HUES64 (cell line): ENCODE data around the gene CNTLN.
A peak's percentile ranks its signal among the peaks of the same experiment; 100 is the strongest.

Experiments used
- H3K27ac ChIP-seq: 2 replicates; pipeline ENCODE4 v1.7.0; 2013; ENCODE audit warnings: low read depth, low read length, inconsistent platforms
- H3K27me3 ChIP-seq: 2 replicates; pipeline ENCODE4 v1.6.1; 2013; ENCODE audit warnings: mild to moderate bottlenecking, low read length; ENCODE audit not compliant: insufficient read depth
- H3K36me3 ChIP-seq: 2 replicates; pipeline ENCODE4 v1.6.1; 2013; ENCODE audit warnings: mild to moderate bottlenecking, low read length; ENCODE audit not compliant: insufficient read depth
- H3K4me1 ChIP-seq: 2 replicates; pipeline ENCODE4 v1.6.1; 2013; ENCODE audit warnings: mild to moderate bottlenecking, low read length, moderate library complexity; ENCODE audit not compliant: insufficient read depth
- H3K4me3 ChIP-seq: 2 replicates; pipeline ENCODE4 v1.5.1; 2013; ENCODE audit warnings: mild to moderate bottlenecking, low read length, moderate library complexity
- H3K9ac ChIP-seq: 2 replicates; pipeline ENCODE4 v1.6.1; 2013; ENCODE audit warnings: mild to moderate bottlenecking, low read depth, low read length
- H3K9me3 ChIP-seq: 2 replicates; pipeline ENCODE4 v1.6.1; 2013; ENCODE audit warnings: low read depth, low read length; ENCODE audit not compliant: insufficient read depth
- WGBS: fragments of 150-250, 120-280 bp; methylation state at CpG from one replicate; pipeline ENCODE4 v1.1.7; 2013; ENCODE audit warnings: missing lambda C conversion rate; 5-methylcytosine and 5-hydroxymethylcytosine counted together

CNTLN gene

DNA sequence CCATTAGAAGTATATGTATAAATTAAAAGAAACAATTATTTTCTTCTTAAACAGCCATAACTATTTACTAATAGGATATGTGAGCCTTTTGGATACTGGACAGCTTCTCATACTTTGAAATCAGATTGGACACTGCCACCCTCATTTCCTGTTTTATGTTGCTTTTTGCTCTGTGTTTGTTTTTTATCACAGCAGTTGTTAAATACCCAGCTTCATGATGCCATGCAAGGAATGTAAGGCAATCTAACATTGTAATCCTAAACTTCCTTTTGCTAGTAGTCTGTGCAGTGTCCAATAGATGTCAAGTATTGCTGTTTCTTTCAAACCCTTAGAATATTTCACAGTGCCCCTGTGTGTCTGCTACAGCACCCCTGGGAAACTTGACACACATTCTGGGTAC lies 56.2 kb downstream of the CNTLN start:
- Histone ChIP-seq H3K4me3 (no peak overlapping the region), H3K4me1 (no peaks in the 10 kb centered on the region), H3K27ac (no peak overlapping the region), H3K9ac (no peak overlapping the region), H3K27me3 (no peaks in the 10 kb centered on the region), H3K9me3 (no peaks in the 10 kb centered on the region), H3K36me3 (no peaks in the 10 kb centered on the region)

DNA sequence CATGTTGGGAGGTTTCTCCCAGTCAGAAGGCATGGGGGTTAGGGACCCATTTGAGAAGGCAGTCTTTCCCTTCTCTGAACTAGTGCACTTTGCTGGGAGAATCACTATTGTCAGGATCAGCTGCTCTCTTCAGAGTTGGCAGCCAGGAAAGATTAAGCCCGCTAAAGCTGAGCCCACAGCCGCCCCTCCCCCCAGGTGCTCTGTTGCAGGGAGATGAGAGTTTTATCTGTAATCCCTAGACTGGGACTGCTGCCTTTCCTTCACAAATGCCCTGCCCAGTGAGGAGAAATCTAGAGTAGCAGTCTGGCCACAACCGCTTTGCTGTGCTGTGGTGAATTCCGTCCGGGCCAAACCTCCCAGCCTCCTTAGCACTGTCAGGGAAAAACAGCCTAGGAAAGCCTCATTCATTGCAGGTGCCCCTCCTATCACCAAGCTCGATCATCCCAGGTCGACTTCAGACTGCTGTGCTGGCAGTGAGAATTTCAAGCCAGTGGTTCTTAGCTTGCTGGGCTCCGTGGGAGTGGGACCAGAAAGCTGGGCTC lies 69.8 kb downstream of the CNTLN start:
- Histone ChIP-seq H3K36me3 (no peaks in the 10 kb centered on the region), H3K4me1 (peaks cover 8% of the 10 kb centered on the region), H3K27me3 (no peaks in the 10 kb centered on the region), H3K9ac (no peak overlapping the region), H3K9me3 (peaks cover 4% of the 10 kb centered on the region; the same call in 1 of the 2 replicates), H3K4me3 (no peak overlapping the region), H3K27ac (no peak overlapping the region)
- WGBS: 44% methylated on average over 8 of the region's 8 CpGs

DNA sequence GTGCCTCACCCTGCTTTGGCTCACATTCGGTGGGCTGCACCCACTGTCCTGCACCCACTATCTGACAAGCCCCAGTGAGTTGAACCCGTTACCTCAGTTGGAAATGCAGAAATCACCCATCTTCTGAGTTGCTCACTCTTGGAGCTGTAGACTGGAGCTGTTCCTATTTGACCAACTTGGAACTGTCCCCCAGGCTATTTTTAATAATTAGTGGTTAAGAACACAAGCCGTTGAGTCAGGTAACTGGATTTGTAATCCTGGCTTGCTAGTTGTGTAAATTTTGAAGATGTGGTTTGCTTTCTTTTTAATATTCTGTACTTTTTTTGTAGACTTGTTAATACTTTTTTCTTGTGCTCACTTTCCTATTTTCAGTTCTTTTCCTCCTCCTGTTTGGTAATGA lies 81.2 kb downstream of the CNTLN start:
- WGBS: 97% methylated on average over 3 of the region's 3 CpGs

DNA sequence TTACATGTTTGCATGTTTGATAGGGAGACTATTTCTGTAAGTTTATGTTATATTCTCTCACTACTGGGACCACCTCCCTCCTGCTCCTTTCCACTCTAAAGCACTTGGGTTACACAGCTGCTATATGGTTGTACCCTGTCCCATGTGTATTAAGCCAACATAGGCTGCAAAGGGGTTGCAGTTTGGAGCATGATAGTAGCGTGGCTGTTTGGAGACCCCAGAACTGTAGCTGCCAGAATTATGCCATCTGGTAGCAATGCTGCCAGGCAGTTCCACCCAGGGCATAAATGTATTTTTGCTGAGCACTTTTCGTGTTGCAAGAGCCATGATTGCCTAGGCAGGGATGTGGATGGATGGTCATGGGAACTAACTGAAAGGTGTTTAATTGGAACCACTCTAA lies 81.8 kb downstream of the CNTLN start:
- 88% methylated on average over 2 of the region's 2 CpGs for WGBS
- H3K36me3 ChIP-seq: no peaks in the 10 kb centered on the region
- H3K27ac ChIP-seq: no peak overlapping the region
- H3K9me3 ChIP-seq: no peaks in the 10 kb centered on the region
- H3K4me1 ChIP-seq: peaks cover 5% of the 10 kb centered on the region
- no peak overlapping the region for H3K9ac ChIP-seq
- H3K4me3 ChIP-seq: no peak overlapping the region
- H3K27me3 ChIP-seq: no peaks in the 10 kb centered on the region

More for the DNA sequence above, 81.2 kb downstream of the CNTLN start:
- H3K27me3 ChIP-seq: no peaks in the 10 kb centered on the region
- no peak overlapping the region for H3K4me3 ChIP-seq
- peaks cover 5% of the 10 kb centered on the region for H3K4me1 ChIP-seq
- no peaks in the 10 kb centered on the region for H3K36me3 ChIP-seq
- H3K9ac ChIP-seq: no peak overlapping the region
- H3K27ac ChIP-seq: no peak overlapping the region
- no peaks in the 10 kb centered on the region for H3K9me3 ChIP-seq

DNA sequence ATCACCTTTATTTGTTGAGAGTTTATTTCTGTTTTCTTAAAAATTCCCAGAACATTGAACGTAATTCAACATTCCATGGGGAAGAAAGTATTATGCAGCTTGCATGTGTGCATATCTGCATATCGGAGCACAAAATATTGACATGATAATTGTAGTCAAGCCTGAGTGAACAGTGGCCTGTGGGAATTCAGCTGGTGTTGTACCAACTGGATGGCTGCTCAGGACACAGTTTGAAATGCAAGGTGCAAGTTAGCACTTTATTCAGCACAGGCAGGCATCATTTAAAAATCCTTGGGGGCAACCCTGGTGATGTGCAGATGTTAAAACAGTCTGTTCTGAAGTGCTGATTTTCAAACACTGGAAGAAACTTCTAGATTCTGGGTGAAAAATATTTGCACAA lies 82.4 kb downstream of the CNTLN start:
- WGBS: 96% methylated on average over 2 of the region's 2 CpGs

DNA sequence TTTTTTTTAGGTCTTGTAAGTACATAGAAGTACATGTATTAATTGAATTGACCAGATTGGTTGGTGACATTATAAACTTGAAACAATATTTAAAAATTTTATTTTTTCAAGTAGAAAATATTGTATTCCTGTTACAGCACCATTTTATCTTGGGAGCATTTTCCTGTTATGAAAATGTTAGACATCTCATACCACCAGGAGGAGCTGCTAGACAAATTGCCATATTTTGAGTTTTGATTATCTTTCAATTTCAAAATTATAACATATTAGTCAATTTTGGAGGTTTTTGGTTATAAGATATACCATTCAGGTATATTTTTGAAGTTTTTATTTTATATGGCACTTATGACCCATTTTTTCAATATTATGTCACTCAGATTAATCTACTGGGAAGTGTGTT lies 84.4 kb downstream of the CNTLN start:
- Histone ChIP-seq H3K36me3 (no peaks in the 10 kb centered on the region), H3K4me3 (no peak overlapping the region), H3K27ac (no peak overlapping the region)

More for the DNA sequence above, 82.4 kb downstream of the CNTLN start:
- Histone ChIP-seq H3K9ac (no peak overlapping the region), H3K27ac (no peak overlapping the region), H3K36me3 (no peaks in the 10 kb centered on the region), H3K27me3 (no peaks in the 10 kb centered on the region), H3K4me1 (peaks cover 5% of the 10 kb centered on the region), H3K4me3 (no peak overlapping the region), H3K9me3 (no peaks in the 10 kb centered on the region)

DNA sequence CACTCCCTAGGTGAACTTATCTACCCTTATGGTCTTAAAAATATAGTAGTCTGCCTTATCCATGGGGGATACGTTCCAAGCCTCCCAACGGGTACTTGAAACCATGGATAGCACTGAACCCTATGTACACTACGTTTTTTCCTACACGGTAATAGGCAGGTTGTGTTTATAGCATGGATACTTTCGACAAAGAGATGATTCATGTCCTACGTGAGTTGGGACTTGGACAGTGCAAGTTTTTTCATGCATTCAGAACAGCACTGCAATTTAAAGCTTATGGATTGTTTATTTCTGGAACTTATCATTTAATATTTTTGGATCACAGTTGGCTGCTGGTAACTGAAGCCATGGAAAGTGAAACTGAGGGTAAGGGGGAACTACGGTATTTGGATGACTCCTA lies 88.1 kb downstream of the CNTLN start:
- H3K4me3 ChIP-seq: no peak overlapping the region
- 97% methylated on average over 7 of the region's 7 CpGs for WGBS
- no peak overlapping the region for H3K9ac ChIP-seq
- H3K27ac ChIP-seq: no peak overlapping the region
- peaks cover 5% of the 10 kb centered on the region for H3K4me1 ChIP-seq
- no peaks in the 10 kb centered on the region for H3K9me3 ChIP-seq
- no peaks in the 10 kb centered on the region for H3K27me3 ChIP-seq
- H3K36me3 ChIP-seq: no peaks in the 10 kb centered on the region

More for the DNA sequence above, 84.4 kb downstream of the CNTLN start:
- Histone ChIP-seq H3K9me3 (no peaks in the 10 kb centered on the region), H3K27me3 (no peaks in the 10 kb centered on the region), H3K9ac (no peak overlapping the region), H3K4me1 (peaks cover 5% of the 10 kb centered on the region)

DNA sequence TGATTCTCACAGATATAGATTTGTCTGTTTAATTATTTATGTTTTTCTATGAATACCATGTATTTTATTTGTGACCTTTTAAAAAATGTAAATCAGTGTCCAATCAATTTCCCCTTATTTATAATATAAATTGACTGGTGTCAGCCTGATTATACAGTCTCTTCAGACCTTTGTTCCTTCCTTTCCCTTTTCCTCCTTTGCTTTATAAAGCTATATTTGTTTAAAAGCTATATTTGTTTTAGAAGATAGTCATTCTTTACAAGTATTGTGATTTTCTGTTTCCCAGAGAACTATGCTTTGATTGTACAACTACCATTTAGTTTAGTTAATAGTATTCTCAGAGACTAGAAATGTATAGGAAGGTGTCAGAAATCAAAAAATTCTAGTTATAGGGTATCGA lies 90.6 kb downstream of the CNTLN start:
- Histone ChIP-seq H3K27me3 (no peaks in the 10 kb centered on the region), H3K9ac (no peak overlapping the region), H3K4me1 (peaks cover 4% of the 10 kb centered on the region; the same call in 1 of the 2 replicates), H3K4me3 (no peak overlapping the region), H3K36me3 (0 out of 2 replicates have a peak, but pooled peaks cover 2% of the 10 kb centered on the region), H3K9me3 (no peaks in the 10 kb centered on the region), H3K27ac (no peak overlapping the region)
- WGBS: no CpG with 5 or more reads among the region's 1 CpG

DNA sequence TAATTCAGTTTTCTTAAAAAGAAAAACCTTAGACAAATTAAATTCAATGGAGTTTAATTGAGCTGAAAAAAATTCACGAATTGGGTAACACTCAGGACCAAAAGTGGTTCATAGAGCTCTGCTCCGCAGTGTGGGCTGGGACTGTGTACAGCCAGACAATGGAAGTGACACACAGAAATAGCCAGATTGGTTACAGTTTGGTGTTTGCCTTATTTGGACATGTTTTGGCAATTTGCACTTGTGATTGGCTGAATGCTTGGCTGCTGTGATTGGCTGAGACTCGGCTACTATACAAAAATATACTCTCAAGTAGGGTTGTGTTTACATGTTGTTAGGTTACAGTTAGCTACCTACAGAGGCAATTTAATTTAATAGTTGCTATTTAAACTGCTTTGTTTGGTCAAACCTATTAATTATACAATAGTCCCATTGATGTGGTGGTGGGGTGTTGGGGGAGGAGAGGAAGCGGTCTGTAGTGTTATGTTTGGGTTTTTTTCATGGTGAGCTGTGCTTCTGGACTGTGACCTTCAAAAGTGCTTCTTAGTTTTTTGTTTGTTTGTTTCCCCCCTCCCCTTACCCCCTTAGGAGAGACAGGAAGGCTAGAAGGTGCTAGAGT lies 95.2 kb downstream of the CNTLN start:
- Histone ChIP-seq H3K27ac (peak overlapping the region; percentile 53; the same call in 1 of the 2 replicates), H3K4me1 (peaks cover 8% of the 10 kb centered on the region; the same call in 1 of the 2 replicates), H3K9ac (no peak overlapping the region), H3K4me3 (no peak overlapping the region), H3K27me3 (no peaks in the 10 kb centered on the region), H3K9me3 (no peaks in the 10 kb centered on the region), H3K36me3 (0 out of 2 replicates have a peak, but pooled peaks cover 2% of the 10 kb centered on the region)
- WGBS: 97% methylated on average over 3 of the region's 4 CpGs

DNA sequence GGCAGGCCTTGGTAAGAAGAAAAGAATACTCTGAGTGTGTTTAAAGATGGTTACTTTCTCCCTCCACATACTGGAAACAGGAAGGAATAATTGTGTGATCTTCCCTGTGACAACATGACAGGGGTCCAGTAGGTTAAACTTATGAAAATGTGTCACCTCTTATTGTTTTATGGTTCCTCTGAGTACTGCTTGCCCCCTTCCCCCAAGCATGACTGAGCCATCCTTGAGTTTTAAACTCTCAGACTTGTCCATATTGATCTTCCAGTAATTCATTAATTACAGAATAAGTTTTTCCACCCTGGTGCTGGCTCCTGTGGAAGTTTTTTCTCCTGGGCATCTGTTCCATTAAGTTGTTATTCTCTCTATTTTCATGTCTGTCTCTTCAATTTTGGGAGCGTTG lies 95.8 kb downstream of the CNTLN start:
- Histone ChIP-seq H3K4me1 (peaks cover 8% of the 10 kb centered on the region; the same call in 1 of the 2 replicates), H3K4me3 (no peak overlapping the region), H3K9ac (no peak overlapping the region), H3K36me3 (0 out of 2 replicates have a peak, but pooled peaks cover 2% of the 10 kb centered on the region), H3K27ac (peak overlapping the region; percentile 53; the same call in 1 of the 2 replicates), H3K27me3 (no peaks in the 10 kb centered on the region), H3K9me3 (no peaks in the 10 kb centered on the region)
- WGBS: 88% methylated on average over 1 of the region's 1 CpG

DNA sequence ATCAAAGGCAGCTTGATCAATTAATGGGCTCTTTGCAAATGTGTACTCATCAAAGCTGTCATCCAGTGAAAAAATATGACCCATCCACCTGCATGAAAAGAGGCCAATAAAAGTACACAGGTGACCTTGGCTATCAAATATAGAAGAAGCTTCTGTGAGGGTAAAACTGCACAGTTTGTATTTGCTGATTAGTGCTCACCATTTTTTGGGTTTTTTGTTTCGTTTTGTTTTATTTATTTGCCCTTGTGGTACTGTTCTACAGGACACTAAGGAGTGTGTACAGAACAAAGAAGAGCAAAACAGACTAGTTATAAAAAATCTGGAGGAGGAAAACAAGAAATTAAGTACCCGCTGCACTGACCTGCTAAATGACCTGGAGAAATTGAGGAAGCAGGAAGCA lies 101.3 kb downstream of the CNTLN start:
- Histone ChIP-seq H3K9ac (no peak overlapping the region), H3K36me3 (no peaks in the 10 kb centered on the region), H3K9me3 (no peaks in the 10 kb centered on the region), H3K27ac (no peak overlapping the region), H3K4me3 (no peak overlapping the region), H3K27me3 (no peaks in the 10 kb centered on the region), H3K4me1 (no peaks in the 10 kb centered on the region)
- 90% methylated on average over 2 of the region's 2 CpGs for WGBS
